ENCODE data around the gene RIN2. TPM values are rescaled to one million over a fixed set of nuclear protein-coding genes. Genes with fewer than 3 reads are reported as not detected.

Gene RIN2
- total and polyA plus RNA-seq, 9 of the 15 experiments (the other 6 are each of a cell fraction or from before 2014, with no cell fraction given), result 0.09 TPM; not detected in 8

- BruUV-seq (replicated peaks), result no TSS peak
- 3% methylated on average over 5 of the region's 7 CpGs for WGBS (ENCODE audit: insufficient coverage, low coverage, missing lambda C conversion rate)
- no peak for ATAC-seq
- TF ChIP-seq FOS (IDR thresholded peaks at IDR 0.05; ENCODE audit: extremely low read depth, insufficient read length), result no peak
- no peak for TF ChIP-seq MCM7 (IDR thresholded peaks at IDR 0.05)
- no peak for TF ChIP-seq KAT8 (IDR thresholded peaks at IDR 0.05; ENCODE audit: low read depth)
- TF ChIP-seq TFE3 (CRISPR knock-in tag; IDR thresholded peaks at IDR 0.05), result no peak
- TF ChIP-seq FOSL1 (tag; conservative IDR thresholded peaks at IDR 0.05), result no peak
- TF ChIP-seq NCOA2 (IDR thresholded peaks at IDR 0.05; ENCODE audit: partially characterized antibody in 2 of 2), result no peak
- Histone ChIP-seq H2AFZ (ENCODE audit: low read depth, low read length) (no peak overlapping the region), H4K20me1 (replicated peaks; ENCODE audit: control insufficient read depth, insufficient read depth, low read length) (no peaks in the 10 kb centered on the region), H3K4me2 (ENCODE audit: insufficient read depth, low read length) (no peak overlapping the region), H3K9me3 (replicated peaks; ENCODE audit: control insufficient read depth, insufficient read depth, low read depth, low read length) (no peaks in the 10 kb centered on the region), H3K4me3 (no peak overlapping the region), H3K36me3 (ENCODE audit: control insufficient read depth, insufficient read depth, low read length) (no peaks in the 10 kb centered on the region), H3K79me2 (ENCODE audit: control insufficient read depth, insufficient read depth, low read length) (no peaks in the 10 kb centered on the region), H3K4me1 (replicated peaks in 1 of 2; ENCODE audit: control insufficient read depth in 2 of 2, insufficient read depth in 2 of 2, low read length in 2 of 2) (no peaks in the 10 kb centered on the region), H3K9me1 (ENCODE audit: control insufficient read depth, insufficient read depth, low read length) (no peaks in the 10 kb centered on the region), H3K27ac (ENCODE audit: extremely low read depth, low read depth, low read length) (no peak overlapping the region), H3K27me3 (ENCODE audit: control insufficient read depth in 2 of 2, insufficient read depth in 2 of 2, low read length in 2 of 2) (no peaks in the 10 kb centered on the region; a peak in 1 of 5 replicates), H3K9ac (ENCODE audit: insufficient read depth in 1 of 2, low read depth in 2 of 2, low read length in 2 of 2) (no peak overlapping the region)
- intact Hi-C loops (cut with micrococcal nuclease) (loop anchor here (10.0 kb wide), 1 partner anchor 86 kb away; no protein-coding TSS in a partner anchor), in situ Hi-C loops (cut with MboI) (no loop called here)
- no peak for DNase-seq (ENCODE audit: extremely low read depth in 1 of 4, low spot score in 3 of 4)
- no peak for FAIRE-seq
- ChIA-PET CTCF (ENCODE audit: low intra/inter-chr PET ratio) (no interaction called here), POLR2A (interaction anchor here (1.1 kb wide), 1 partner anchor 9 kb away, joined by 3 read pairs; no protein-coding TSS in a partner anchor)
These were observed 23.2 kb downstream of the RIN2 start for GRCh38 chr20:19781235-19781634.
